ENCODE results near the gene ABCA10.
"Not testable (repeated sequence)": the region's sequence is repeated elsewhere in the genome, so short reads cannot be mapped to it uniquely, and the experiment has no call there.

Gene ABCA10

DNA sequence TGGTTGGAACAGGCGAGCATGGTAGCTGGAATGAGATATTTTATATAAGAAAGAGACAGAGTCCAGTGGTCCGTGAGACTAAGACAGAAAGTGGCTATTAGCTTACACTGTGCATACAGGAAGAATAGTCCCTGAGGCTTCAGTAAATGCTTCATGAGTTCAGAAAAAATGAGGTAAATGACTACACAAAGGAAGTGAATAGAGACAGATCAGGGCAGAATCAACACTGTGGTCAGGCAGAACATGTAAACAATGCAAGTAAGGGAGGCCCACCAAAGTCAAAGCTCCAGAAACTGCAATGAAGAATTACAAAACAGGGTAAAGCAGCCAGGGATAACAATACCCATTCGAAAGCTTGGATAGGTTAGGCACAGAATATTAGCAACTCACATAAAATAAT is 4.8 kb downstream of the ABCA10 start:
- DNase-seq: no peak

DNA sequence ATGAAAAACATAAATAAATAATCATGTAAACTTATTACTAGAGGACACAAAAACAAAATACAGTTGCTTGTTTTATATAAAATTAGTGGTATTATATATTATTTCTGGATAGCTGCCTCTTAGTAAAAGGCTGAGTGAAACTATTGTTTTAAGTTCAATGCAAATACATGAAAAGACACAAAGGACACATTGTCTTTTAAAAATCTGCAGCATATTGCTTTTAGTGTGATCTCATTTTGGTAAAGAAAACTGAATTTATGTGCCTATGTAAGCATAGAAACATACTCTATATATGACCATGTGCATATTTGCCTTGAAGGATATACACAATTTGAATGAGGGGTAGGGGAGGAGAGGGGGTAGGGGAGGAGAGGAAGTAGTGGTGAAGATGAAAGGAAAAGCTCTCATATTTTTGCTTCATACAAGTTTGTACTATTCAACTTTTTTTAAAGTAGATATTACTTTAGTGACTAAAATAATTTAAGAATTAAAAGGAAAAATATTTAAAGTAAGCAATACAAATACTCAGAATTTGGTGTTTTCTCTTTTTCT is 5.8 kb downstream of the ABCA10 start:
- no peak for DNase-seq

DNA sequence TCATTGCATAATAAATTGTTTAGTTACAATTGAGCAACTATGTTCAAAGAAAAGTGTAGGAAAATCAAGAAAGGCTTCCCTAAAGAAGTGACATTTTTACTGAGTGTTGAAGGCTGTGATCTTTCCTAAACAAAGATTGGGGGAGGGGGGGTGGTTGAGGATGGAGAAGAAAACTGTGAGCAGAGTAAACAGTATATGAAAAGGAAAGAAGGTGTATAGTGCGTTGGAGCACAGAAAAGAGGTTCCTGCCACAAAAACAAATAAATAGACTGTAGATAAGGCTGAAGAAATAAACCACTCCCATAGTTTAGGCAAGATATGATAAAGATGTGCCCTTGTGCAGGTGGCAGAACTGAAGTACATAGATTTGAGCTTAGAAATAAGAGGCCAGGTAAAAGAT is 8.5 kb downstream of the ABCA10 start:
- DNase-seq: no peak

DNA sequence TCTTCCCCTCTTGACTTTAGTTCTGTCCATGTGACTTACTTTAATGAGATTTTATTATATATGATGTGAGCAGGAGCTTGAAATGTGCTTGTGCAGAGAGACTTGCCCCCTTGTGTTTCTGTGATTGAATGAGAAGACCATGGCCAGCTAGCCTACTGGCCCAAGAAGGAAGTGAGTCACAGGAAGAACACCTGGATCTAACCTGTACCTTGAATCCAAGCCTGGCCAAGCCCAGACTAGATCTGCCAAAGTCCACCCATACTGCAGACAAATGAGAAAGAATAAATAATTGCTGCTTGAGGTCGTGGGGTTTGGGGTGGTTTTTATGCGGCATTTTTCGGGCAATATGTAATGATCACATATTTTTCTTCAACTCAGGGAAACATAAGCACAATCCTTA is 9.6 kb downstream of the ABCA10 start:
- DNase-seq: no peak

DNA sequence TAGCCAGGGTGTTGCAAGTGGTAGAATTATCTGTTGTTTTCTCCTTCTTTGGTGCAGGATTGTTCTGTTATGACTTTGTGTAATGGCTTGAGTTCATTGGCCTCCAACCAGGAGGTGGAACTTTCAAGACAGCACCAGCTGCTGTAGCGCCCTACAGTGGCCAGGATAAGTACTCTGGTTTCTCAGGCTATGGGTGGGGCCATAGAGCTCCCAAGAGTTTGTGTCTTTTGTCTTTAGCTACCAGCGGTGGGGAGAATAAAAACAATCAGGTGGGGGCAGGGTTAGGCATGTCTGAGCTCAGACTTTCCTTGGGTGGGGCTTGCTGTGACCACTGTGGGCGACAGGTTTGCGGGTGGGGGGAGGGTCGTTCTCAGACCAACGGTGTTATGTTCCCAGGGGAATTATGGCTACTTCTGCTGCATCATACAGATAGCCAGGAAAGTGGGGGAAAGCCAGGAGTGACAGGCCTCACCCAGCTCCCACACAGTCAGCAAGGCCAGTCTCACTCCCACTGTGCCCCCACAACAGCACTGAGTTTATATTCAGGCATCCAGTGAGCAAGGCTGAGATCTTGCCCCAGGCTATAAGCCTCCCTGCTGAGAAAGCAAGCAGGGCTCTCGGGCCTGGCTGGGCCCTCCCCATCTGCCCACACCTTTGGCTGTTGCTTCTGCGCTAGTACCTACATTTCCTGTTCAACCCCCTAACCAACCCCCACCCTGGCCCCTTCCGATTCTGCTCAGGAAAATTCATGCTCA is 15.4 kb downstream of the ABCA10 start:
- no peak for DNase-seq

DNA sequence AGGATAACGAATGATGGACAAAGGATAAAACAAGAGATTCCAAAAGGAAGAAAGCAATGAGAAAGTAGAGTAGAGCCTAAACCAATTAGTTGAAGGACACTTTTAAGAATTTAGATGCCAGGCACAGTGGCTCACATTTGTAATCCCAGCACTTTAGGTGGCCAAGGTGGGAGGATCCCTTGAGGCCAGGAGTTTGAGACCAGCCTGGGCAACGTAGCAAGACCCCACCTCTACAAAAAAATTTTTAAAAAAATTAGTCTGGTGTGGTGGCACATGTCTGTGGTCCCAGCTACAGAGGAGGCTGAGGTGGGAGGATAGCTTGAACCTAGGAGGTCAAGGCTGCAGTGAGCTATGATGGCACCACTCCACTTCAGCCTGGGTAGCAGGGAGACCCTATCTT is 20.0 kb downstream of the ABCA10 start:
- no peak for DNase-seq

DNA sequence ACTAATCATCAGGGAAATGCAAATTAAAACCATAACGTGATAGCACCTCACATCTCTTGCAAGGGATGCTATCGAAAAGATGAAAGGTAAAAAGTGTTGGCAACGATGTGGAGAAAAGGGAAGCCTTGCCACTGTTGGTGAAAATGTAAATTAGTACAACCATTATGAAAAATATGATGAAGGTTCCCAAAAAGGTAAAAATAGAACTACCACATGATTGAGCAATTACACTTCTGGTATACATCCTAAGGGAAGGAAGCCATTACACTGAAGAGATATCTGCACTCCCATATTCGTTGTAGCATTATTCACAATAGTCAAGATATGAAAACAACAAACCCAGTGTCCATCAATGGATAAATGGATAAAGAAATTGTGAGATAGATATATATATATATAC is 21.5 kb downstream of the ABCA10 start:
- no peak for DNase-seq

DNA sequence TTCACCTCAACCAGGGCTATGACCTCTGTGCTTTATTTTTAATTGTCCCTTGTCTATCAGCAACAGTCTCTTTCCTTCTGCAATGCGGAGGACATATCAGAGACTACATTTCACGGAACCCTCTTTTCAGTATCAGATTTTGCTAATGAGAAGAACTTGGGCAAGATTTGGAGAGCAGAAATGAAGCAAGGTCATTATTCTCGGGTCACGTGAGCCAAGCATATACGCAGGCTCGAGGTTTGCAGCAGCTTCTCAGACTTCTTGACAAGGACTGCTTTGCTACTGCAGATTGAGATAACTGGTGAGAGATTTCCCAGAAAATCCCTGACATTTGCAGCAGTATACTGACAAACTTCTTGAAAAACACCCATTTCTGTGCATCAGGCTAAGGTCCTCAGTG is 30.4 kb downstream of the ABCA10 start:
- no peak for DNase-seq

DNA sequence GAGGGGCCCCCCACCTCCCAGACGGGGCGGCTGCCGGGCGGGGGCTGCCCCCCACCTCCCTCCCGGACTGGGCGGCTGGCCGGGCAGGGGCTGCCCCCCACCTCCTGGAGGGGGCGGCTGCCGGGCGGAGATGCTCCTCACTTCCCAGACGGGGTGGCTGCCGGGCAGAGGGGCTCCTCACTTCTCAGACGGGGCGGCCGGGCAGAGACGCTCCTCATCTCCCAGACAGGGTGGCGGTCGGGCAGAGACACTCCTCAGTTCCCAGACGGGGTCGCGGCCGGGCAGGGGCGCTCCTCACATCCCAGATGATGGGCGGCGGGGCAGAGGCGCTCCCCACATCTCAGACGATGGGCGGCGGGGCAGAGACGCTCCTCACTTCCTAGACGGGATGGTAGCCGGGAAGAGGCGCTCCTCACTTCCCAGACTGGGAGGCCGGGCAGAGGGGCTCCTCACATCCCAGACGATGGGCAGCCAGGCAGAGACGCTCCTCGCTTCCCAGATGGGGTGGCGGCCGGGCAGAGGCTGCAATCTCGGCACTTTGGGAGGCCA is 32.4 kb downstream of the ABCA10 start:
- DNase-seq: not testable (repeated sequence)

DNA sequence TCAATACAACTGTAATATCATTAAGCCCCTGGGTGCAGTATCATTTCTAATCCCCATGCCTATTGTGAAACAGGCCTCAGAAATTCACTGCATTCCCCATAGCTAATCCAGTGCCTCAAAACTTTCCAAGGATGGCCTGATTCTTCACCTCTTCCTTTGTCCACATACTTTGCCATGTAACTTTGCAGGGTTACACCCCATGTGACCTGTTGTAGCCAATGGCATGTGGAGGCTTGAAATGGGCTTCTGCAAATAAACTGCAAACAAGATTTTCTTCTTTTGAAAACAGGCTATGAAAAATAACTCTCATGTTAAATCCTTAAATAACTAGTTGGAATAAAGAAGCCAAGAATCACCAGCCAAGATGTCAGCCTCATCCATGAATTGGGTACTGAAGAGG is 35.9 kb downstream of the ABCA10 start:
- no peak for DNase-seq

DNA sequence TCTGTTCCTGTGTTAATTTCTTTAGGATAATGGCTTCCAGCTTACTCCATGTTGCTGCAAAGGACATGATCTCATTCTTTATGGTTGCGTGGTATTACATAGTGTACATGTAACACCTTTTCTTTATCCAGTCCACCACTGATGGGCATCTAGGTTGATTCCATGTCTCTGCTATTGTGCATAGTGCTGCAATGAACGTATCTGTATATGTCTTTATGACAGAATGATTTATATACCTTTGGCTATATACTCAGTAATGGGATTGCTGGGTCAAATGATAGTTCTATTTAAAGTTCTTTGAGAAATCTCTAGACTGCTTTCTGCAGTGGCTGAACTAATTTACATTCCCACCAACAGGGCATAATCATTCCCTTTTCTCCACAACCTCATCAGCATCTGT is 39.8 kb downstream of the ABCA10 start:
- no peak for DNase-seq

DNA sequence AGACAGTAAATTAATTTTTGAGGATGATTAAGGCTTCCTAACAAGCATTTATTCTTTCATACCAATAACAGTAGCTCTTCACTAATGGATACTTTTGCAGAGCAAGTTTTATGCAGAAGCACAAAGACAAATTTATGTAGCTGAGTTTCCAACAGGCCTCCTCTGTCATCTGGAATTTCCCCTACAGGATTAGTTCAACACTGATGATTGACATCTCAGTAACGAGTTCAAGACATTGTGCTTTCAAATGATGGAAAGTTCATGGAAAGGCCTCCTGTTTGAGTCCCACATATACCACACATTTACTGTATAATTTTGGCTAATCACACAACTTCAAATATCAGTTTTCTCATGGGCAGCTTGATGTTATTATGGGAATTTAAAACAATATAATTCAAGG is 40.6 kb downstream of the ABCA10 start:
- DNase-seq: no peak

DNA sequence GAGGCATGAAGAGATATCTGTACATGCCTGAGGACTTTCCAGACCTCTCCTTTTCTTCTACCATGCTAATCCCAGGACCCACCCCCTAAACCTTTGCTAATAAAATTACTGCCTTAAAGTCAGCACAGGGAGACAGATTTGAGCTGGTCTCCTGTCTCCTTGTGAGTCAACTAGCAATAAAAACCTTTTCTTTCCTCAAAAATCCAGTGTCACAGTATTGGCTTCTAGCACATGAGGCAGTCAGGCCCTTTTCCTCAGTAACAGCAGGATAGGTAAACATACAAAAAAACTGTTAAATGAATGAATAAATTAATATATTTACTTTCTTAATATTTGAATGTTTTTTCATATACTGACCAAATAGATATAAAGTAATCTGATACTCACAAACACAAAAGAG is 41.3 kb downstream of the ABCA10 start:
- no peak for DNase-seq

DNA sequence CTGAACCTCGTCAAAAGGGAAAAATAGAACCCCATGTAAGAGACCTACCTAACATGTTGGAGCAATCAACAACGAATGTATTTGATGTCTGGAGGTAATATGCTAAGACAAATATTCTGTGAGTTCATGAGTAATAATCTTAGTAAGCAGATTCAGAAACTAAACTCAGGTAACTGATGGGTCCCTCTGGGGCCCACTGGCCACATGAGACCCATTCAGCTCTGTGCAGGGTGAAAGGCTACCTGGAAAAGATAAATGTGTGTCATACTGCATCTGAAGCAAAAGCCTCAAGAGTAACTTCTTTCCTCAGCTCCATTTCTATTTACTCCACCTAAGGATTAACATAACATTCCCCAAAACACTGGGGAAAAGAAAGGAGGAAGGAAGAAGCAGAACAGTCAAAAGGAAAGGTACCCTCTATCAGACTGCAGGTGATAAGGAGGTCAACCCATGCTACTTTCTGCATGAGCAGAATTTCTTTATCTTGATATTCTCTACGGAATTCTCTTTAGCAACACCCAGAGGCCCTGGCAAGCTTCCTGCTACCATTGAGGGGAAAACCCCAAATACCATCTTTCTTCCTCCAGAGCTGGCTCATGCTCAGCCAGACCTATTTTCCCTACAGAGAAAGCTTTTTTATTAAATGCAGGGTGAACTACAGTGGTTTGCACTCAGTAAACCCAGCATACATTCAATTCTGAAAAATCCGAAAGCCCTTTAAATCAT is 49.2 kb downstream of the ABCA10 start:
- DNase-seq: no peak

DNA sequence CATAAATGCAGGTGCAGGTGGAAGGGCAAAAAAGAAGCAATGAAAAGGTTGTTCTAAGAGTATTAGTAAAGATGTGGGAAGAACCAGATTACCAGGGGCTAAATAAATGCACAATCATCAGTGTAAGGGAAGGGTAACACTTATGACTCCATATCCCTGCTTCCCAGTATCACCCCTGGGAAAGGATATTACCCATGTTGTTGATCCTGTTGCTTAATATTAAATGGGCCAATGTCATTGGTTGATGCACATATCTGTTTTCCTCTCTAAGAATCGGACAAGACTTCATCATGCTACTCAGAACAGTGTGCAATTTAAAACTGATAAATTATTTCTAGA is 52.2 kb downstream of the ABCA10 start:
- no peak for DNase-seq

DNA sequence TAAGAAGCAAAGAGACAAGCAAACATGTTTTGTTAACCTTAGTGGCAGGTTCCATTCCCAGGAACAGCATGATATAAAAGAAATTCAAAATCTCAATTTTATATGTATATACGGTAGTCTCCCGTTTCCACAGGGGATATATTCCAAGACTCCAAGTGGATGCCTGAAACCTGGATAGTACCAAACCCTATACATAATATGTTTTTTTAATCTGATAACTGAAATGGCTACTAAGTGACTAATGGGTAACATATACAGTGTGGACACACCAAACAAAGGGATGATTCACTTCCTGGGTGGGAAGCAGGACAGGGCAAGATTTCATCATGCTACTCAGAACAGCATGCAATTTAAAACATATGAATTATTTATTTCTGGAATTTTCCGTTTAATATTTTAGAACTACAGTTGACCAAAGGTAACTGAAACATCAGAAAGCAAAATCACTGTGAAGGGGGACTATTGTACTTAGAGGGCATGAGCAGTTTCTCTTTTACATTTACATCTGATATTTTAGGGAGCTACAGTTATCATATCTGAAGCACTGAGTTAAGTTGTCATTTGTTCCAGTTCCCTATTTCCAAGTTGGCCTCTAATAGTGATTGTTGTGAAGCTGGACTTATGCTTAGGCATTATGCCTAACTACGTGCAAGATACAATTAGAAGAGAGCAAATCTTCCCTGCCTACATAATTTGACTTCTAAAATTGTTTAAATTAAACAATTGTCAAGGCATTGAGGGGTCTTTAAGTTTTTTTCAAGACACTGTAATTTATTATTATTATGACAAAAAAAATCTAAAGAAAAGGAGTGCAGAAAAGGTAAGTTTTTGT is 52.8 kb downstream of the ABCA10 start:
- DNase-seq: no peak

DNA sequence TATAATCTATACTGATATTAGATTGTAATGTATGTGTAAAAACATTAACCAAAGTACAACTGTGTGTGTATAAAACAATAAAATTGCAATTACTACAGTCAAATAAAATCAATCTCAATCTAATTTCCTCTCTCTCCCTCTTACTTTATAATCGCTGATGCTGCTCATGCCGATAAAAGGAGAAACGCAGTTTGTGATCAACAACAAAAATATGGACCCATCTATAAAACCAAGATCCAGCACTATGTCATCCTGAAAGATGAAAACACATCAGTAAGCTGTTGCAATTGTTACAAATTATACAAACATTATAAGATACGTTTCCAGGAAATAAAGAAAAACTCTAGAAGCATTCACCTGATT is 53.4 kb downstream of the ABCA10 start:
- DNase-seq: no peak

DNA sequence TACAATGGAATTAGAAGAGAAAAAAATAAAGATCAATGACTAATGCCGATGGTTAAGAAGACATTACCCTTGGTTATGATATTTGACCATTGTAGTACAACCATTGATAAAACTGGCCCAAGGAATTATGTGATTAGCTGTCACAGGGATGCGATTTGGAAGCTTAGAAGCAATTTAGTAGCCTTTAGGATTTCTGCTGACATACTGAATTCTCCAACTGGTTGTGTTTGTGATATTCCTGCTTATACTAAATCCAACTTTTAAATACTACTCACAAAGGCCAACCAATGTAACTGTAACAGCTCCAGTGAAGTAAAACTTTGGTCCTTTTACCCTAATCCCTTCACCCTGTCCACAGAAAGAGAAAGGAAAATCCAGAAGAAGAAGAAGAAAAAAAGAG is 55.5 kb downstream of the ABCA10 start:
- no peak for DNase-seq

DNA sequence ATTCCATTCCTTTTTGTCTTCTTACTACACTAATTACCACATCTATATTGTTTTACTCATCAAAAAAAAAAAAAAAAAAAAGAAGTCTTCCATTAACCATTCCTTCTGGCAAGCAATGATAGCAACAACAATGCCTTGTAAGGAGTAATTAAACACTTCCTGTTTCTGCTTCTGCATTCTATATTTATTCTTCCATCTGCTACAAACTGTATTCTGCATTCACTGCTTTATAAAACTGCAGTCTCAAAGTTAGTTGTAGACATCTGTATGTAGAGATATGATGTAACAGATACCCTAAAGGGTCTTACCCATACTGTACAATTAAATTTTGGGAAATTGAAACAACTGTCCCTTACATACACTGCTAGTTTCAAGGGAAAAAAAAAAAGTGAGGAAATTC is 58.2 kb downstream of the ABCA10 start:
- DNase-seq: no peak

DNA sequence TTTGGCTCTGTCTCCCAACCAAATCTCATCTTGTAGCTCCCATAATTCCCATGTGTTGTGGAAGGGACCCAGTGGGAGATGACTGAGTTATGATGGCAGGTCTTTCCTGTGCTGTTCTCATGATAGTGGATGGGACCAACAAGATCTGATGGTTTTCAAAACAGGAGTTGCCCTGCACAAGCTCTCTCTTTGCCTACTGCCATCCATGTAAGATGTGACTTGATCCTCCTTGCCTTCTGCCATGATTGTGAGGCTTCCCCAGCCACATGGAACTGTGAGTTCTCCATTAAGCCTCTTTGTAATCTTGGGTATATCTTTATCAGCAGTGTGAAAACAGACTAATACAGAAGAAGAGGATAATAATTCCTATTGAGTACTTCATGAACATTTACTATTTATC is 60.0 kb downstream of the ABCA10 start:
- not testable (repeated sequence) for DNase-seq

DNA sequence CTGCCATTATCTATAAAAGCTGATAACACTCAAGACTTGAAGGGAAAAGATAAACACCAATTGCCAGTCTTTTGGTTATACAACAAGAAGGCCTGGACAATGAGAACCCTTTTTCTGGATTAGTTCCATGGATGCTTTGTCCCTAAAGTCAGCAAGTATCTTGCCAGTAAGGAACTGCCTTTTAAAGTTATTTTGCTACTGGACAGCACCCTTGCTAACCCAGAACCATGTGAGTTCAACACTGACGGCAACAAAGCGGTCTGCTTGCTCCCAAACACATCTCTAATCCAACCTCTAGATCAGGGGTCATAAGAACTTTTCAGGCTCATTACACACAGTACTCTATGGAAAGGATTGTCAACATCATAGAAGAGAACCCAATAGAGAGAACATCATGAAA is 61.7 kb downstream of the ABCA10 start:
- no peak for DNase-seq

DNA sequence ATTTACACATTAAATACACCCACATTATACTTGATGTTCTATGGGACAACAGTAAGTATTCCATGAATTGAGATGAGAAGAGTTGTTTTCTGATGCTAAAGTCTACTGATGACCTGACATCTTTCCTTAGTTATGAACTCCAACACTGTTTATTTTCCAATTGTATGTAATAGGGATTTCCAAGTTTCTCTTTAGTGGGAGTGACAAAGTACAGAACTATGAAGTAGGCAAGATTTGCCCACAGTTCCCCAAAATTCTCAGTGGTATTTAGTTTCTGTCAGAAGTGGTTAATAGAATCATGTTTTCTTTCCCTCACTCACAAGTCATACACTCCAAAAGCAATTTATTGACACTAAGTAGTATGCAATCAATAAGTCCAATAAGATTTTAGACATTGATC is 64.4 kb downstream of the ABCA10 start:
- no peak for DNase-seq

DNA sequence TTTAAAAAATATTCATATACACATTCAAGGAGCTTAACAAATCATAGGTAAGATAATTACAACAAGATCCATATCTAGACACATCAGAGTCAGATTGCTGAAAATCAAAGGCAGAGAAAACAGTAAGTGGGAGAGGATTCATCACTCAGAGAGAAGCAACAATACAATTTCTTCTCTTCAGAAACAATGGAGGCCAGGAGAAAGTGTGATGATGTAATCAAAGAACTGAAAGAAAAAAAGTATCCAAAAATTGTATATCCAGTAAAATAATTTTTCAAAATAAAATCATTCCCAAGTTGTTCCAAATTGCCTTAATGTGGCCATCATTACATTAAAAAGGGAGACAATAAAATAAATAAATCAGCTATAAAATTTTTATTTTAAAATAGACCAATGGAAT is 69.2 kb downstream of the ABCA10 start:
- DNase-seq: no peak

DNA sequence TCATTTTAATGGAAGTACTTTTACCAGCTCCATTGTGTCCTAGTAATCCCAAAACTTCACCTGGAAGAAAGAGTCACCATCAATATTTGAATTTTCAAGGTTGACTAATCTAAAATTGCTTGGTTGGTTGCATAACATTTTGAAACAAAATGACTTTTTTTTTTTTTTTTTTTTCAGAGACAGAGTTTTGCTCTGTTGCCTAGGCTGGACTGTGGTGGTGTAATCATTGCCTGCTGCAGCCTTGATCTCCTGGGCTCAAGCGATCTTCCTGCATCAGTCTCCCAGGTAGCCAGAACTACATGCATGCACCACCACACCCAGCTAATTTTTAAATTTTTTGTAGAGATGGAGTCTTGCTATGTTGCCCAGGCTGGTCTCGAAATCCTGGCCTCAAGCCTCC is 74.4 kb downstream of the ABCA10 start:
- no peak for DNase-seq

Data from NCI-H1694 (cell line).